Measurements from ENCODE around the gene APBB2.

DNA sequence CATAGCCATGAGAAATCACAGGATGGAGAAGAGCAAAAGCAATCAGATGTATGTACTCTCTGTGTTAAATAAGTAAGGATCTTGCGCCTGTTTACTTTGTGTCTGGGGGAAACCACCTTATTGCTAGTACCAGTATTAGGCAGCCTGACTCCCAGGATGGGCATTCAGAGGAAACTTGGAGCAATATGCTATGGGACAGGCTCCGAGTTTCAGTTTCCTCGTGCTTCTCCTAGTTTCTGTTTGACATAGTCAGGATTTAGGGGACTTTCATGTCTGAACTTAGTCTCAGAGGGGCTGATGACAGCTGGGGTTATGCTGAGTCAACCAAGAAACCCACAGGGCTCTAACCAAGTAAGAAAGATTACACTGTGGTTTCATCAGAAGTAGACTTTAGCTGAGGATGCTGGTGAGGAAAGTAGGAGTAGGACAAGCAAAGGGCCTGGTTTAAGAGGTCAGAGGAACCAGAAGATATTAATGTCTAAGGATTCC is 451.1 kb downstream of the APBB2 start:
- TF ChIP-seq CTCF (IDR thresholded peaks at IDR 0.05): no peak
- TF ChIP-seq EP300 (IDR thresholded peaks at IDR 0.05): no peak
